NCI-H1930 (cell line): ENCODE data around the gene ARL11.

ENCODE experiments used
- DNase-seq, 2 experiments: peaks; one replicate each; lab custom pipeline; 2025; lab: John Stamatoyannopoulos, UW

The ARL11 gene

GRCh38 chr13:49615836-49616675, 12.3 kb upstream of the ARL11 start:
- no peak for DNase-seq

GRCh38 chr13:49616676-49617065, 11.6 kb upstream of the ARL11 start:
- no peak for DNase-seq

GRCh38 chr13:49620170-49620621, 8.1 kb upstream of the ARL11 start:
- no peak for DNase-seq

- DNase-seq: no peak
These were observed 5.9 kb upstream of the ARL11 start for GRCh38 chr13:49622174-49622946.

GRCh38 chr13:49624229-49624628, 4.1 kb upstream of the ARL11 start:
- no peak for DNase-seq

- no peak for DNase-seq
These were observed 2.8 kb upstream of the ARL11 start for GRCh38 chr13:49625392-49626079.

- no peak for DNase-seq
These were observed 1.1 kb downstream of the ARL11 start for GRCh38 chr13:49629196-49629938.

GRCh38 chr13:49629947-49630346, 1.6 kb downstream of the ARL11 start:
- no peak for DNase-seq

GRCh38 chr13:49630580-49630979, 2.3 kb downstream of the ARL11 start:
- no peak for DNase-seq

GRCh38 chr13:49632156-49632555, 3.8 kb downstream of the ARL11 start:
- no peak for DNase-seq

GRCh38 chr13:49633710-49634109, 5.4 kb downstream of the ARL11 start:
- no peak for DNase-seq

- no peak for DNase-seq
These were observed 7.5 kb downstream of the ARL11 start for GRCh38 chr13:49635599-49636433.

- DNase-seq: no peak
These were observed 8.4 kb downstream of the ARL11 start for GRCh38 chr13:49636705-49637104.

- no peak for DNase-seq
These were observed 9.9 kb downstream of the ARL11 start for GRCh38 chr13:49638030-49638743.

GRCh38 chr13:49638744-49639072, 10.4 kb downstream of the ARL11 start:
- no peak for DNase-seq

- no peak for DNase-seq
These were observed 13.5 kb downstream of the ARL11 start for GRCh38 chr13:49641801-49642291.

- no peak for DNase-seq
These were observed 14.8 kb downstream of the ARL11 start for GRCh38 chr13:49643035-49643646.

- DNase-seq: no peak
These were observed 17.1 kb downstream of the ARL11 start for GRCh38 chr13:49645451-49645850.

- DNase-seq: no peak
These were observed 18.4 kb downstream of the ARL11 start for GRCh38 chr13:49646688-49647087.
